Right atrium auricular region (tissue), 2 donors: ENCODE data around the gene PTPRN2. TPM values are rescaled to one million over a fixed set of nuclear protein-coding genes. Genes with fewer than 3 reads are reported as not detected.

Source experiments
- DNase-seq: peaks from one replicate; pipeline ENCODE4 v3.0.0-alpha.2; 2019; ENCODE audit warnings: low spot score
- H3K27ac ChIP-seq, 2 donors: fragments of 200-600 bp; sonication (generic); 1 replicate in 1 of 2; 2 replicates in 1 of 2; pipeline ENCODE4 v1.5.1; 2016 to 2019
- H3K27me3 ChIP-seq, 2 donors: fragments of 200-600 bp; sonication (generic); one replicate each; pipeline versions ENCODE4 v1.5.1 to v1.6.0; 2017 to 2019
- H3K36me3 ChIP-seq: fragments of 200-600 bp; sonication (generic); one replicate; pipeline ENCODE4 v1.5.1; 2016
- H3K4me1 ChIP-seq, 2 donors: fragments of 200-600 bp; sonication (generic); one replicate each; pipeline versions ENCODE4 v1.5.1 to v1.6.0; 2017 to 2019
- H3K4me3 ChIP-seq, 2 donors: fragments of 200-600 bp; sonication (generic); 1 replicate in 1 of 2; 2 replicates in 1 of 2; pipeline ENCODE4 v1.5.1; 2017 to 2019; ENCODE audit warnings: mild to moderate bottlenecking in 1 of 2, moderate library complexity in 1 of 2
- H3K9me3 ChIP-seq, 2 donors: fragments of 200-600 bp; sonication (generic); one replicate each; pipeline ENCODE4 v1.5.1; 2019
- total RNA-seq, 2 donors: library from RNA; depleted of rRNA; stranded (reverse); fragments of >200 nt; gene quantifications; one replicate each; pipeline ENCODE4 v1.1.0, GENCODE V29; 2016
- TF ChIP-seq, protein P1 (sequence below), 2 donors: fragments of 200-600 bp; sonication (generic); IDR thresholded peaks; one replicate each; pipeline ENCODE4 v1.5.1; 2019; ENCODE audit warnings: antibody characterized with exemption in 2 of 2

The PTPRN2 gene
- total RNA-seq, 2 donors from 2014 or later, result 2.6 to 2.7 TPM

DNA sequence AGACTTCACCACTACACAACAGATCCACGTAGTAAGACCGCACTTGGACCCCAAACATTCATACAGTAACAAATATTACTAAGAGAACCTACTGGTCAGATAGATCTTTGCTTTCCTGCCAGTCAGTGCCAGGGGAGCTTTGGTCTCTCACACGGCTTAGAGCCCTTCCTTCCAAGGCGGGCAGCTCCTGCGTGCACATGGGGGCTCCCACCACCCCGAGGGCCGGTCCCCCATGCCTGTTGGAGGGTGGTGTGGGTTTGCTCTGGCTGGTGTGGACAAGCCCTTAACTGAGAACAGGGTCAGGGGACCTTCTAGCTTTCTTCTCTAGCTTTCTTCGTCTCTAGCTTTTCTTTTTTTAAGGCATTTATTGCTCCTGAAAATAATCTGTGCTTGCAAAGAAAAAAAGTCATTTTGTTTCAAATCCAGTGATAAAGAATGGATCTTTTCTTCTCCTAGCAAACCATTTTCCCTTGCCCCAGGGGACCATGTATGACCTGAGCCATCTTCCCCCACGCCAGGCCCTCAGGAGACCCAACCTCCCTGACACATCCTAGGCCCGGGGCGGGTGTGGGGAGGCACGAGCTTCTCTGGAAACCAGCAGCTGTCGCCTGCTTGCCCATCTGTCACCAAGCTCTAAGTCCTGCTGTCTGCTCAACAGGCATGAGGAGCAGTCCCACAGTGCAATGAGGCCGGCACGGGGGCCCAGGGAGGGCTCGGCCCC lies 591.1 kb downstream of the PTPRN2 start:
- no peak overlapping the region for H3K4me3 ChIP-seq
- H3K27me3 ChIP-seq, result no peaks in the 10 kb centered on the region

DNA sequence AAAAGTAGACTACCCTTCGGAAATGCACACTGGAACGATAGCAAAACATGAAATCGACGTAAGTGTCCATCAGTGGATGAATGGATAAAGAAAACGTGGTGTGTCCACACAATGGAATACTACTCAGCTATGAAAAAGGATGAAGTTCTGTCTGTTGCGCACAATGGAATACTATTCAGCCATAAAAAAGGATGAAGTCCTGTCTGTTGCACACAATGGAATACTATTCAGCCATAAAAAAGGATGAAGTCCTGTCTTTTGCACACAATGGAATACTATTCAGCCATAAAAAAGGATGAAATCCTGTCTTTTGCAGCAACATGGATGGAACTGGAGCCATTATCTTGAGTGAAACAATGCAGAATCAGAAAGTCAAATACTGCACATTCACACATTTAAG lies 591.8 kb downstream of the PTPRN2 start:
- TF ChIP-seq, protein P1, sequence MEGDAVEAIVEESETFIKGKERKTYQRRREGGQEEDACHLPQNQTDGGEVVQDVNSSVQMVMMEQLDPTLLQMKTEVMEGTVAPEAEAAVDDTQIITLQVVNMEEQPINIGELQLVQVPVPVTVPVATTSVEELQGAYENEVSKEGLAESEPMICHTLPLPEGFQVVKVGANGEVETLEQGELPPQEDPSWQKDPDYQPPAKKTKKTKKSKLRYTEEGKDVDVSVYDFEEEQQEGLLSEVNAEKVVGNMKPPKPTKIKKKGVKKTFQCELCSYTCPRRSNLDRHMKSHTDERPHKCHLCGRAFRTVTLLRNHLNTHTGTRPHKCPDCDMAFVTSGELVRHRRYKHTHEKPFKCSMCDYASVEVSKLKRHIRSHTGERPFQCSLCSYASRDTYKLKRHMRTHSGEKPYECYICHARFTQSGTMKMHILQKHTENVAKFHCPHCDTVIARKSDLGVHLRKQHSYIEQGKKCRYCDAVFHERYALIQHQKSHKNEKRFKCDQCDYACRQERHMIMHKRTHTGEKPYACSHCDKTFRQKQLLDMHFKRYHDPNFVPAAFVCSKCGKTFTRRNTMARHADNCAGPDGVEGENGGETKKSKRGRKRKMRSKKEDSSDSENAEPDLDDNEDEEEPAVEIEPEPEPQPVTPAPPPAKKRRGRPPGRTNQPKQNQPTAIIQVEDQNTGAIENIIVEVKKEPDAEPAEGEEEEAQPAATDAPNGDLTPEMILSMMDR (IDR thresholded peaks at IDR 0.05), result no peak
- no peaks in the 10 kb centered on the region for H3K4me1 ChIP-seq
- no peaks in the 10 kb centered on the region for H3K27me3 ChIP-seq
- H3K36me3 ChIP-seq, result no peaks in the 10 kb centered on the region
- no peak for DNase-seq
- H3K9me3 ChIP-seq, result no peaks in the 10 kb centered on the region
- no peak overlapping the region for H3K27ac ChIP-seq
- H3K4me3 ChIP-seq, result no peak overlapping the region

More for the DNA sequence above, 591.1 kb downstream of the PTPRN2 start:
- no peak overlapping the region for H3K27ac ChIP-seq
- TF ChIP-seq, protein P1 (IDR thresholded peaks at IDR 0.05), result no peak
- H3K9me3 ChIP-seq, result no peaks in the 10 kb centered on the region
- no peaks in the 10 kb centered on the region for H3K36me3 ChIP-seq
- H3K4me1 ChIP-seq, result no peaks in the 10 kb centered on the region
- DNase-seq, result no peak

DNA sequence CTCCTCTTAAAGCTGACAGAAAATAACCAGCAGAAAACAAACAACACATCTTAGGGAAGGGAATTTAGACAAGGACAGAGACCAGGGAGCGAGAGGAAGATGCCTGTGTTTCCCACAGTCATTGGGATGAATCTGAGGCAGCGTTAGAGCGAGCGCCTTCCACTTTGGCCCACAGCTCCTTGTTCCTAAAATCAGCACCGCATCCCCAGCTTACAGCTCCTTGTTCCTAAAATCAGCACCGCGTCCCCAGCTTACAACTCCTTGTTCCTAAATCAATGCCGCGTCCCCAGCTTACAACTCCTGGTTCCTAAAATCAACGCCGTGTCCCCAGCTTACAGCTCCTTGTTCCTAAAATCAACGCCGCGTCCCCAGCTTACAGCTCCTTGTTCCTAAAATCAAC lies 593.3 kb downstream of the PTPRN2 start:
- TF ChIP-seq, protein P1 (IDR thresholded peaks at IDR 0.05), result no peak
- Histone ChIP-seq H3K4me3 (no peak overlapping the region), H3K27me3 (no peaks in the 10 kb centered on the region), H3K36me3 (no peaks in the 10 kb centered on the region), H3K9me3 (no peaks in the 10 kb centered on the region), H3K4me1 (no peaks in the 10 kb centered on the region), H3K27ac (no peak overlapping the region)
- DNase-seq, result no peak

DNA sequence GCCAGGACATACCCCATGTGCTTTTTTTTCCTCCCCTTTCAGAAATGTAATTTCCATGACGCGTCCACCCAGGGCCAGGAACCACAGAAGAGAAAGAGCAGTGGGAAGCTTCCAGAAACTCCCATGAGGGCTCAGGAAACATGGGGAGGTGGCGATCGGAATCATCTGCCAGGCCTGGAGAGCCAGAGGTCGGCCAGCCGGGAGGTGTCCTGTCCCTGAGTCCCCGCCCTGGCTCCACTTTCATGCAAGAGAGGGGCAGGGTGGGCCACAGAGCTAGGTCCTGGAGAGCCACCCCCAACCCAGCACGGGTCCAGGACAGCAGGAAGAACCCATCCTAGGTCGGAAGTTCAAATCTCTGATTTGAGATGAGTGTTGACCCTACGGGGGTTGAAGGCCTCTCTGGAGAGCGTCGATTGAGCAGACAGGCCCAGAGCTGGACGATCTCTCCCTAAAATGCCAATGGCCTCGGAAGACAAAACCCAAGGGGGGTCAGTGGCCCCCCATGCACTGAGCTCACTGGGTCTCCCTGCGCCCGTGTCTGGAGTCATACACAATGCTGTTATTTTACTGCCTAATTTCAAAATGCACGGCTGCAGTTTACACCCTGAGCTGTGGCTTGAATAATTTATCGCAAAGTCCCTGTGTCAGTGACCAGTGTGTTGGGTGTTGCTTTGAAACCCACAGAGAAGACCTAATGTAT lies 594.1 kb downstream of the PTPRN2 start:
- Histone ChIP-seq H3K27ac (no peak overlapping the region), H3K27me3 (no peaks in the 10 kb centered on the region), H3K36me3 (no peaks in the 10 kb centered on the region), H3K4me3 (no peak overlapping the region), H3K4me1 (no peaks in the 10 kb centered on the region), H3K9me3 (no peaks in the 10 kb centered on the region)
- no peak for DNase-seq
- TF ChIP-seq, protein P1 (IDR thresholded peaks at IDR 0.05), result no peak

DNA sequence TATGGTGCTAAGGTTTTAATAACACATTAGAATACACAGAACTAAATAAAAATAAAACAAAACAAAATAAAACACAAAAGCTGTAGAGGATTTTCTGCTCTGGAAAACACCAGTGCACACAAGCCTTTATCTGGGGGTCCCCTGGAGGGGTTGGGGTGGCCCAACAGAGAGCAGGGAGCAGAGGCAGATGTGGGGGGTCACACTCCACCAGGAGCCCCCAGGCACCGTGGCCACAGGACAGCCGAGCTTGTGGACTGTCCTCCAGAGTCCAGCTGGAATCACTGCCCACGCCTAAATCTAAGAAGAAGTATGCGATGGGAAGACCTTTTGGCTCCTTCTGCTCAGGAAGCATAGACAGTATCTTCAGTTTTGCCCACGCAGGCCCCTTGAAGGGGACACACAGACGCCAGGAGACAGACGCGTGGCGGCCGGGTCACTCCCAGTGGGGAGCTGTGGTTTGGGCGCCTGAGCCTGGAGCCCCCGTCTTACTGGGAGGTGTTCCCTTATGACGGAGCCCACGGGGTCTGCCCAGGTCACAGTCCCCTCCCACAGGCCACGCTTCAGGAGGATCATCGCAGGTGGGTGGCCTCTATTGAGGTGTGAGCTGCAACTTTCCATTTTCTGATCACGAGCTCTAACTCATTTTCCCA lies 595.0 kb downstream of the PTPRN2 start:
- H3K27me3 ChIP-seq, result no peaks in the 10 kb centered on the region
- TF ChIP-seq, protein P1 (IDR thresholded peaks at IDR 0.05), result no peak
- no peaks in the 10 kb centered on the region for H3K9me3 ChIP-seq
- no peak for DNase-seq
- no peaks in the 10 kb centered on the region for H3K36me3 ChIP-seq
- H3K4me3 ChIP-seq, result no peak overlapping the region
- H3K27ac ChIP-seq, result no peak overlapping the region
- H3K4me1 ChIP-seq, result no peaks in the 10 kb centered on the region
